Natural killer cell treated with Interleukin-12 subunit alpha and Interleukin-12 subunit beta and Interleukin-15 and Interleukin-18, amount 100 ng/mL, for 72 hours (primary cell): ENCODE measurements around the gene MUC5B. TPM values are rescaled to one million over a fixed set of nuclear protein-coding genes. Genes with fewer than 3 reads are reported as not detected.
A peak's percentile ranks its signal among the peaks of the same experiment; 100 is the strongest.
"Not testable (repeated sequence)": the region's sequence is repeated elsewhere in the genome, so short reads cannot be mapped to it uniquely, and the experiment has no call there.

Experiments
- ATAC-seq, 2 donors: fragments of 150-1000 bp; cut with Tn5 transposase in 1 of 2; sonication (Bioruptor Pico), chemical (Tn5 transposase) in 1 of 2; 2 replicates each; pipeline ENCODE4 v1.10.0; 2021
- DNase-seq: peaks from one replicate; pipeline ENCODE4 v3.0.0; 2022; ENCODE audit warnings: low spot score
- H3K27ac Mint-ChIP-seq, 2 donors: 1 replicate in 1 of 2; 2 replicates in 1 of 2; pipeline ENCODE4 v1.8.0; 2022; ENCODE audit warnings: mixed read lengths in 2 of 2, mild to moderate bottlenecking in 1 of 2, moderate library complexity in 1 of 2
- H3K27me3 Mint-ChIP-seq, 2 donors: 1 replicate in 1 of 2; 2 replicates in 1 of 2; pipeline ENCODE4 v1.8.0; 2022; ENCODE audit warnings: mixed read lengths in 2 of 2
- H3K36me3 Mint-ChIP-seq: one replicate; pipeline ENCODE4 v1.8.0; 2022; ENCODE audit warnings: mixed read lengths
- H3K4me1 Mint-ChIP-seq, 2 donors: 1 replicate in 1 of 2; 2 replicates in 1 of 2; pipeline ENCODE4 v1.8.0; 2022; ENCODE audit warnings: low read depth in 2 of 2, mixed read lengths in 2 of 2, mild to moderate bottlenecking in 1 of 2
- H3K4me3 Mint-ChIP-seq: one replicate; pipeline ENCODE4 v1.8.0; 2022; ENCODE audit warnings: mixed read lengths
- H3K9me3 Mint-ChIP-seq: 2 replicates; pipeline ENCODE4 v1.8.0; 2022; ENCODE audit warnings: mixed read lengths
- total RNA-seq, 2 donors: library from RNA; stranded (reverse); gene quantifications; one replicate each; pipeline ENCODE4 v1.2.3, GENCODE V29; 2022

The MUC5B gene
- total RNA-seq, 2 donors from 2014 or later, result not detected

GRCh38 chr11:1257916-1258315 lies 35.0 kb downstream of the MUC5B start:
- Mint-ChIP-seq H3K27me3 (no peaks in the 10 kb centered on the region), H3K4me3 (no peak overlapping the region), H3K36me3 (no peaks in the 10 kb centered on the region), H3K27ac (no peak overlapping the region), H3K9me3 (no peaks in the 10 kb centered on the region), H3K4me1 (peaks cover 0 to 8% of the 10 kb centered on the region in 2 donors)
- DNase-seq (no peak), ATAC-seq (no peak)

- H3K4me1 Mint-ChIP-seq, result peaks cover 0 to 8% of the 10 kb centered on the region in 2 donors
- no peak overlapping the region for H3K4me3 Mint-ChIP-seq
- no peaks in the 10 kb centered on the region for H3K36me3 Mint-ChIP-seq
- no peak overlapping the region for H3K27ac Mint-ChIP-seq
- no peaks in the 10 kb centered on the region for H3K27me3 Mint-ChIP-seq
- DNase-seq (no peak), ATAC-seq (no peak)
- no peaks in the 10 kb centered on the region for H3K9me3 Mint-ChIP-seq
These were observed 35.7 kb downstream of the MUC5B start for GRCh38 chr11:1258401-1259075.

- Mint-ChIP-seq H3K4me1 (peaks cover 0 to 8% of the 10 kb centered on the region in 2 donors), H3K9me3 (no peaks in the 10 kb centered on the region), H3K4me3 (no peak overlapping the region), H3K27ac (no peak overlapping the region), H3K27me3 (no peaks in the 10 kb centered on the region), H3K36me3 (no peaks in the 10 kb centered on the region)
- DNase-seq (no peak), ATAC-seq (no peak)
These were observed 36.2 kb downstream of the MUC5B start for GRCh38 chr11:1259076-1259461.

- peaks cover 4 to 13% of the 10 kb centered on the region in 2 donors for H3K4me1 Mint-ChIP-seq
- no peak overlapping the region for H3K27ac Mint-ChIP-seq
- no peaks in the 10 kb centered on the region for H3K36me3 Mint-ChIP-seq
- DNase-seq, result no peak
- H3K27me3 Mint-ChIP-seq, result no peaks in the 10 kb centered on the region
- ATAC-seq, result no peak
- peaks cover 2% of the 10 kb centered on the region for H3K9me3 Mint-ChIP-seq
- no peak overlapping the region for H3K4me3 Mint-ChIP-seq
These were observed 36.7 kb downstream of the MUC5B start for GRCh38 chr11:1259561-1259960.

- H3K27me3 Mint-ChIP-seq, result no peaks in the 10 kb centered on the region
- DNase-seq, result no peak
- H3K4me1 Mint-ChIP-seq, result peaks cover 5 to 14% of the 10 kb centered on the region in 2 donors
- no peaks in the 10 kb centered on the region for H3K36me3 Mint-ChIP-seq
- peaks cover 4% of the 10 kb centered on the region for H3K9me3 Mint-ChIP-seq
- H3K27ac Mint-ChIP-seq, result no peak overlapping the region
- no peak overlapping the region for H3K4me3 Mint-ChIP-seq
- ATAC-seq, result peak; percentile 58 to 72
These were observed 37.2 kb downstream of the MUC5B start for GRCh38 chr11:1260023-1260501.

- Mint-ChIP-seq H3K9me3 (peaks cover 4% of the 10 kb centered on the region), H3K27me3 (no peaks in the 10 kb centered on the region), H3K36me3 (no peaks in the 10 kb centered on the region), H3K27ac (no peak overlapping the region), H3K4me1 (peaks cover 5 to 14% of the 10 kb centered on the region in 2 donors), H3K4me3 (no peak overlapping the region)
- no peak for ATAC-seq
- DNase-seq, result no peak
These were observed 37.8 kb downstream of the MUC5B start for GRCh38 chr11:1260620-1261019.

GRCh38 chr11:1261241-1262071 lies 38.6 kb downstream of the MUC5B start:
- Mint-ChIP-seq H3K27me3 (no peaks in the 10 kb centered on the region), H3K4me3 (no peak overlapping the region), H3K4me1 (peaks cover 5 to 14% of the 10 kb centered on the region in 2 donors), H3K36me3 (no peaks in the 10 kb centered on the region), H3K27ac (peak overlapping the region in 1 of 2 donors; percentile 74), H3K9me3 (peaks cover 4% of the 10 kb centered on the region)
- no peak for DNase-seq
- no peak for ATAC-seq

GRCh38 chr11:1262172-1263006 lies 39.5 kb downstream of the MUC5B start:
- H3K4me3 Mint-ChIP-seq, result peak overlapping the region; percentile 64
- no peaks in the 10 kb centered on the region for H3K36me3 Mint-ChIP-seq
- peak overlapping the region; percentile 14 to 74 for H3K27ac Mint-ChIP-seq
- peaks cover 4% of the 10 kb centered on the region for H3K9me3 Mint-ChIP-seq
- peak; percentile 88 to 94 for ATAC-seq
- H3K4me1 Mint-ChIP-seq, result peaks cover 13 to 14% of the 10 kb centered on the region in 2 donors
- H3K27me3 Mint-ChIP-seq, result no peaks in the 10 kb centered on the region
- DNase-seq, result peak; percentile 89

GRCh38 chr11:1263010-1263409 lies 40.1 kb downstream of the MUC5B start:
- Mint-ChIP-seq H3K27ac (peak overlapping the region; percentile 14 to 74), H3K36me3 (no peaks in the 10 kb centered on the region), H3K4me3 (peak overlapping the region; percentile 64), H3K27me3 (no peaks in the 10 kb centered on the region), H3K4me1 (peaks cover 14% of the 10 kb centered on the region in 2 donors), H3K9me3 (peaks cover 4% of the 10 kb centered on the region)
- DNase-seq (peak; percentile 53), ATAC-seq (peak; percentile 26 to 29)

- H3K27me3 Mint-ChIP-seq, DNase-seq, H3K9me3 Mint-ChIP-seq, ATAC-seq, H3K4me3 Mint-ChIP-seq, H3K36me3 Mint-ChIP-seq: not testable (repeated sequence)
- peak overlapping the region in 1 of 2 donors; percentile 21 for H3K27ac Mint-ChIP-seq
- H3K4me1 Mint-ChIP-seq, result peaks cover 14% of the 10 kb centered on the region in 2 donors
These were observed 41.6 kb downstream of the MUC5B start for GRCh38 chr11:1264444-1264843.

- H3K4me3 Mint-ChIP-seq, ATAC-seq, H3K9me3 Mint-ChIP-seq, H3K27me3 Mint-ChIP-seq, H3K36me3 Mint-ChIP-seq, H3K27ac Mint-ChIP-seq, DNase-seq: not testable (repeated sequence)
- peaks cover 14% of the 10 kb centered on the region in 2 donors for H3K4me1 Mint-ChIP-seq
These were observed 42.6 kb downstream of the MUC5B start for GRCh38 chr11:1265480-1265879.

GRCh38 chr11:1266976-1267375 lies 44.1 kb downstream of the MUC5B start:
- not testable (repeated sequence) for H3K27ac Mint-ChIP-seq, H3K4me3 Mint-ChIP-seq, H3K36me3 Mint-ChIP-seq, ATAC-seq, DNase-seq, H3K27me3 Mint-ChIP-seq, H3K9me3 Mint-ChIP-seq
- peaks cover 13 to 14% of the 10 kb centered on the region in 2 donors for H3K4me1 Mint-ChIP-seq

GRCh38 chr11:1267441-1268100 lies 44.7 kb downstream of the MUC5B start:
- Mint-ChIP-seq H3K9me3 (peaks cover 4% of the 10 kb centered on the region), H3K4me3 (no peak overlapping the region), H3K27me3 (no peaks in the 10 kb centered on the region), H3K36me3 (no peaks in the 10 kb centered on the region), H3K4me1 (peaks cover 9 to 14% of the 10 kb centered on the region in 2 donors), H3K27ac (no peak overlapping the region)
- ATAC-seq, result no peak
- DNase-seq, result no peak
